ENCODE results near the gene CARD9.

Gene CARD9

GRCh38 chr9:136372006-136372405, 1.5 kb downstream of the CARD9 start:
- no peaks in the 10 kb centered on the region for H4K20me1 ChIP-seq (ENCODE audit: insufficient read depth)
- H3K27me3 ChIP-seq (ENCODE audit: insufficient read depth, low read depth) = no peaks in the 10 kb centered on the region
- H3K36me3 ChIP-seq (ENCODE audit: insufficient read depth) = no peaks in the 10 kb centered on the region
- H3K9ac ChIP-seq = no peak overlapping the region
- TF ChIP-seq, protein P1, sequence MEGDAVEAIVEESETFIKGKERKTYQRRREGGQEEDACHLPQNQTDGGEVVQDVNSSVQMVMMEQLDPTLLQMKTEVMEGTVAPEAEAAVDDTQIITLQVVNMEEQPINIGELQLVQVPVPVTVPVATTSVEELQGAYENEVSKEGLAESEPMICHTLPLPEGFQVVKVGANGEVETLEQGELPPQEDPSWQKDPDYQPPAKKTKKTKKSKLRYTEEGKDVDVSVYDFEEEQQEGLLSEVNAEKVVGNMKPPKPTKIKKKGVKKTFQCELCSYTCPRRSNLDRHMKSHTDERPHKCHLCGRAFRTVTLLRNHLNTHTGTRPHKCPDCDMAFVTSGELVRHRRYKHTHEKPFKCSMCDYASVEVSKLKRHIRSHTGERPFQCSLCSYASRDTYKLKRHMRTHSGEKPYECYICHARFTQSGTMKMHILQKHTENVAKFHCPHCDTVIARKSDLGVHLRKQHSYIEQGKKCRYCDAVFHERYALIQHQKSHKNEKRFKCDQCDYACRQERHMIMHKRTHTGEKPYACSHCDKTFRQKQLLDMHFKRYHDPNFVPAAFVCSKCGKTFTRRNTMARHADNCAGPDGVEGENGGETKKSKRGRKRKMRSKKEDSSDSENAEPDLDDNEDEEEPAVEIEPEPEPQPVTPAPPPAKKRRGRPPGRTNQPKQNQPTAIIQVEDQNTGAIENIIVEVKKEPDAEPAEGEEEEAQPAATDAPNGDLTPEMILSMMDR (conservative IDR thresholded peaks at IDR 0.05; ENCODE audit: low read depth, low read length) = no peak
- H2AFZ ChIP-seq (ENCODE audit: low read depth) = no peak overlapping the region
- H3K4me1 ChIP-seq (ENCODE audit: low read depth, poor library complexity, severe bottlenecking) = no peaks in the 10 kb centered on the region
- no peak overlapping the region for H3K27ac ChIP-seq
- no peak overlapping the region for H3K4me2 ChIP-seq
- no peaks in the 10 kb centered on the region for H3K79me2 ChIP-seq (ENCODE audit: insufficient read depth, low read depth)
- no peak overlapping the region for H3K4me3 ChIP-seq (IDR thresholded peaks at IDR 0.05; ENCODE audit: insufficient read depth, low read depth, low read length)

DNA sequence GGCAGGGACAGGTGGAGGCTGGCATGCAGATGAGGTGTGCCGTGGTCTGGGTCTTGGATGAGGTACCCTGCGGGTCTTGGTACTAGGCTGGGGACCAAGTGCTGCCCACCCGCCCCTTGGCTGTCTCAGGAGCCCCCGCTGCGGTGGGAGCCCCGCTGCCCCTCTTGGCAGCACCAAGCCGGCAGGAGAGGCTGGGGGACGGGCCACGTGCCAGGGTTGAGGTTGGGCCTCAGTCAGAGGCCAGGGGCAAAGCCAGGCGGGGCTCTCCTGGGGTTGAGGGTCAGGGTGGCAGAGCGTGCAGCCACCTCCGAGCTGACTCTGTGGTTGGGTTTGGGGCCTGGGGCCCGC, 2.0 kb downstream of the CARD9 start:
- Histone ChIP-seq H4K20me1 (ENCODE audit: insufficient read depth) (no peaks in the 10 kb centered on the region), H3K36me3 (ENCODE audit: insufficient read depth) (no peaks in the 10 kb centered on the region), H3K4me2 (no peak overlapping the region), H3K4me1 (ENCODE audit: low read depth, poor library complexity, severe bottlenecking) (no peaks in the 10 kb centered on the region), H2AFZ (ENCODE audit: low read depth) (no peak overlapping the region), H3K27ac (no peak overlapping the region), H3K27me3 (ENCODE audit: insufficient read depth, low read depth) (no peaks in the 10 kb centered on the region), H3K4me3 (IDR thresholded peaks at IDR 0.05; ENCODE audit: insufficient read depth, low read depth, low read length) (no peak overlapping the region), H3K79me2 (ENCODE audit: insufficient read depth, low read depth) (no peaks in the 10 kb centered on the region), H3K9ac (no peak overlapping the region)
- TF ChIP-seq, protein P1 (conservative IDR thresholded peaks at IDR 0.05; ENCODE audit: low read depth, low read length) = no peak

- Histone ChIP-seq H3K9ac (no peak overlapping the region), H3K79me2 (ENCODE audit: insufficient read depth, low read depth) (no peaks in the 10 kb centered on the region), H3K4me2 (no peak overlapping the region), H3K27me3 (ENCODE audit: insufficient read depth, low read depth) (no peaks in the 10 kb centered on the region), H3K36me3 (ENCODE audit: insufficient read depth) (no peaks in the 10 kb centered on the region), H3K4me1 (ENCODE audit: low read depth, poor library complexity, severe bottlenecking) (no peaks in the 10 kb centered on the region), H3K27ac (no peak overlapping the region), H3K4me3 (IDR thresholded peaks at IDR 0.05; ENCODE audit: insufficient read depth, low read depth, low read length) (no peak overlapping the region), H4K20me1 (ENCODE audit: insufficient read depth) (no peaks in the 10 kb centered on the region), H2AFZ (ENCODE audit: low read depth) (no peak overlapping the region)
- TF ChIP-seq, protein P1 (conservative IDR thresholded peaks at IDR 0.05; ENCODE audit: low read depth, low read length) = no peak
Observed at GRCh38 chr9:136370687-136371532, 2.6 kb downstream of the CARD9 start.

DNA sequence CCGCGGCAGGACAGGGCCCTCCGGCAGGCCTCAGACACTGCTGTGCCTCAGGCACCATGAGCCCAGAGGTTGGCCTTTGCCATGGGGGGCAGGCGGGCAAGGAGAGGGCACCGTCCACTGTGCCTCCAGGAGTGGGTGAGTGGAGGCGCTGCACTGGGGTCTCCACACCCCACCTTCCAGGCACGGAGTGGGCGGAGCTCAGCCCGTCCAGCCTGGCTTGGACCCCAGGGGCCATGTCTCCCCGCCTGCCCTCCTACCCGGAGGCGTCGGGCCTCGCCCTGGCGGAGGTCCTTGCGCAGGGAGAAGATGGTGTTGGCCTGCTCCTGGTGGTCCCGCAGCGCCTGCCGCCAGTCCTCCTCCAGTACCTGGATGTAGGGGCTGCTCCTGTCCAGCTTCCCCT, 3.4 kb downstream of the CARD9 start:
- no peak overlapping the region for H2AFZ ChIP-seq (ENCODE audit: low read depth)
- H3K4me3 ChIP-seq (IDR thresholded peaks at IDR 0.05; ENCODE audit: insufficient read depth, low read depth, low read length) = no peak overlapping the region
- no peaks in the 10 kb centered on the region for H3K36me3 ChIP-seq (ENCODE audit: insufficient read depth)
- no peak overlapping the region for H3K9ac ChIP-seq
- no peaks in the 10 kb centered on the region for H3K4me1 ChIP-seq (ENCODE audit: low read depth, poor library complexity, severe bottlenecking)
- no peaks in the 10 kb centered on the region for H4K20me1 ChIP-seq (ENCODE audit: insufficient read depth)
- no peak overlapping the region for H3K27ac ChIP-seq
- no peaks in the 10 kb centered on the region for H3K27me3 ChIP-seq (ENCODE audit: insufficient read depth, low read depth)
- H3K79me2 ChIP-seq (ENCODE audit: insufficient read depth, low read depth) = no peaks in the 10 kb centered on the region
- no peak overlapping the region for H3K4me2 ChIP-seq
- TF ChIP-seq, protein P1 (conservative IDR thresholded peaks at IDR 0.05; ENCODE audit: low read depth, low read length) = no peak

All from KMS-11 (cell line).